Astrocyte (in vitro differentiated cells and primary cell): ENCODE measurements around the gene PMM2. TPM values are rescaled to one million over a fixed set of nuclear protein-coding genes. Genes with fewer than 3 reads are reported as not detected.

Experiments
- DNase-seq: peaks from one replicate; pipeline ENCODE4 v3.0.0-alpha.2; 2010; ENCODE audit warnings: low read depth
- FAIRE-seq: peaks from 2 replicates; lab custom pipeline; 2011; peaks lifted over from hg19 to GRCh38; lab: Jason Lieb, UNC
- H2AFZ ChIP-seq: 2 replicates; pipeline ENCODE4 v1.6.0; 2012; ENCODE audit warnings: low read depth, low read length, inconsistent platforms
- H3K27ac ChIP-seq: 2 replicates; pipeline ENCODE4 v1.5.1; 2011; ENCODE audit warnings: low read depth, low read length, inconsistent platforms
- H3K27me3 ChIP-seq: 2 replicates; pipeline ENCODE4 v1.6.0; 2011; ENCODE audit warnings: low read length, inconsistent platforms; ENCODE audit not compliant: insufficient read depth
- H3K36me3 ChIP-seq: 2 replicates; pipeline ENCODE4 v1.5.1; 2011; ENCODE audit warnings: low read length, inconsistent platforms; ENCODE audit not compliant: insufficient read depth
- H3K4me1 ChIP-seq: 2 replicates; pipeline ENCODE4 v1.5.1; 2011; ENCODE audit warnings: low read length, inconsistent platforms; ENCODE audit not compliant: insufficient read depth
- H3K4me2 ChIP-seq: 2 replicates; pipeline ENCODE4 v1.6.0; 2012; ENCODE audit warnings: low read length, inconsistent platforms
- H3K4me3 ChIP-seq: 2 replicates; pipeline ENCODE4 v1.5.1; 2011; ENCODE audit warnings: low read depth, mild to moderate bottlenecking, low read length, inconsistent platforms; ENCODE audit not compliant: insufficient read depth
- H3K79me2 ChIP-seq: 2 replicates; pipeline ENCODE4 v1.6.0; 2012; ENCODE audit warnings: mild to moderate bottlenecking, low read length, inconsistent platforms; ENCODE audit not compliant: insufficient read depth
- H3K9ac ChIP-seq: 2 replicates; pipeline ENCODE4 v1.6.0; 2012; ENCODE audit warnings: mild to moderate bottlenecking, low read length, inconsistent platforms
- H3K9me3 ChIP-seq: 2 replicates; pipeline ENCODE4 v1.5.1; 2012; ENCODE audit warnings: low read depth, mild to moderate bottlenecking, low read length, inconsistent platforms; ENCODE audit not compliant: insufficient read depth
- H4K20me1 ChIP-seq: 2 replicates; pipeline ENCODE4 v1.6.0; 2012; ENCODE audit warnings: low read length, inconsistent platforms; ENCODE audit not compliant: insufficient read depth
- H3K27ac Mint-ChIP-seq: one replicate; pipeline ENCODE4 v1.8.0; 2021; ENCODE audit warnings: mild to moderate bottlenecking, mixed read lengths; ENCODE audit not compliant: unreplicated experiment
- H3K27me3 Mint-ChIP-seq: one replicate; pipeline ENCODE4 v1.8.0; 2021; ENCODE audit warnings: low read depth, mixed read lengths; ENCODE audit not compliant: unreplicated experiment
- H3K36me3 Mint-ChIP-seq: one replicate; pipeline ENCODE4 v1.8.0; 2021; ENCODE audit warnings: low read depth, mixed read lengths; ENCODE audit not compliant: unreplicated experiment
- H3K4me1 Mint-ChIP-seq: one replicate; pipeline ENCODE4 v1.8.0; 2021; ENCODE audit warnings: low read depth, mixed read lengths; ENCODE audit not compliant: unreplicated experiment
- H3K4me3 Mint-ChIP-seq: one replicate; pipeline ENCODE4 v1.8.0; 2021; ENCODE audit warnings: mild to moderate bottlenecking, moderate library complexity, mixed read lengths; ENCODE audit not compliant: unreplicated experiment
- H3K9me3 Mint-ChIP-seq: one replicate; pipeline ENCODE4 v1.8.0; 2021; ENCODE audit warnings: mild to moderate bottlenecking, mixed read lengths; ENCODE audit not compliant: unreplicated experiment
- EZH2 ChIP-seq: IDR thresholded peaks from 2 replicates; pipeline ENCODE4 v1.6.1; 2012; ENCODE audit warnings: mild to moderate bottlenecking, low read length, inconsistent platforms; ENCODE audit not compliant: insufficient read depth
- total RNA-seq: library from RNA; stranded (reverse); gene quantifications from 2 replicates; pipeline ENCODE4 v1.2.1, GENCODE V29; 2021
- TF ChIP-seq, protein P1 (sequence below): IDR thresholded peaks from 2 replicates; pipeline ENCODE4 v1.5.1; 2011; ENCODE audit warnings: low read depth, mild to moderate bottlenecking, inconsistent platforms, low read length, moderate library complexity; ENCODE audit not compliant: insufficient read depth

Gene PMM2
- total RNA-seq, 1 donor from 2014 or later, result 57.8 TPM

DNA sequence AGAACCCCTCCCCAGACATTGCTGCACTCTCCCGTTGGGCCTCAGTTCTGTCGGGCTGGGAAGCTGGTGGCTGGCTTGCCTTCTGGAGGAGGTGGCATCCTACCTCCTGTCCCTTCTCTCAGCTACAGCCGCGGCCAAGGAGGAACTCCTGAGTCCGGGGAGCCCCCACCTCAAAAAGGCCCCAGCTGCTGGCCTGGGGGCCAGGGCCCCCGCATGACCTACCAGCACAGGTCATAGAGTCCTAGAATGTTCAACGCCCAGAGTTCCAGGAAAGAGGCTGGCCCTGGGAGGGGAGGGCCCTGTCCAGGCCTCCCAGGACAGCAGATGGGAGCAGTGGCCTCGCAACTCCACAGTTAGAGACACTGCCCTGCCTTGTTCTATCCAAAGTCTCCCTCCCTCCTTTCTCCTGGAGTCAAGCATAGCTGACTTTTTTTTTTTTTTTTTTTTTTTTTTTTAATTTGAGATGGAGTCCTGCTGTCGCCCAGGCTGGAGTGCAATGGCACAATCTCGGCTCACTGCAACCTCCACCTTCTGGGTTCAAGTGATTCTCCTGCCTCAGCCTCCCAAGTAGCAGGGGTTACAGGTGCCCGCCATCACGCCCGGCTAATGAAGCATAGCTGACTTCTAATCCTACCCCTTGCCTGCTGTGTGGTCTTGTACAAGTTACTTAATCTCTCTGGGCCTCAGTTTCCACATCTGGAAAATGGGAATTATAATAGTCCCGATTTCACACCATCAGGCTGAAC lies 64.1 kb downstream of the PMM2 start:
- Mint-ChIP-seq H3K27ac (no peak overlapping the region), H3K4me3 (no peak overlapping the region), H3K9me3 (peaks cover 3% of the 10 kb centered on the region), H3K4me1 (peaks cover 38% of the 10 kb centered on the region), H3K36me3 (peaks cover 10% of the 10 kb centered on the region), H3K27me3 (no peaks in the 10 kb centered on the region)
- peaks cover 89% of the 10 kb centered on the region for H4K20me1 ChIP-seq
- TF ChIP-seq, protein P1, sequence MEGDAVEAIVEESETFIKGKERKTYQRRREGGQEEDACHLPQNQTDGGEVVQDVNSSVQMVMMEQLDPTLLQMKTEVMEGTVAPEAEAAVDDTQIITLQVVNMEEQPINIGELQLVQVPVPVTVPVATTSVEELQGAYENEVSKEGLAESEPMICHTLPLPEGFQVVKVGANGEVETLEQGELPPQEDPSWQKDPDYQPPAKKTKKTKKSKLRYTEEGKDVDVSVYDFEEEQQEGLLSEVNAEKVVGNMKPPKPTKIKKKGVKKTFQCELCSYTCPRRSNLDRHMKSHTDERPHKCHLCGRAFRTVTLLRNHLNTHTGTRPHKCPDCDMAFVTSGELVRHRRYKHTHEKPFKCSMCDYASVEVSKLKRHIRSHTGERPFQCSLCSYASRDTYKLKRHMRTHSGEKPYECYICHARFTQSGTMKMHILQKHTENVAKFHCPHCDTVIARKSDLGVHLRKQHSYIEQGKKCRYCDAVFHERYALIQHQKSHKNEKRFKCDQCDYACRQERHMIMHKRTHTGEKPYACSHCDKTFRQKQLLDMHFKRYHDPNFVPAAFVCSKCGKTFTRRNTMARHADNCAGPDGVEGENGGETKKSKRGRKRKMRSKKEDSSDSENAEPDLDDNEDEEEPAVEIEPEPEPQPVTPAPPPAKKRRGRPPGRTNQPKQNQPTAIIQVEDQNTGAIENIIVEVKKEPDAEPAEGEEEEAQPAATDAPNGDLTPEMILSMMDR, result no peak
- no peak for TF ChIP-seq EZH2
- no peak overlapping the region for H2AFZ ChIP-seq
- no peak overlapping the region for H3K4me2 ChIP-seq
- DNase-seq (no peak), FAIRE-seq (no peak)
- peaks cover 22% of the 10 kb centered on the region for H3K4me1 ChIP-seq
- H3K4me3 ChIP-seq, result no peak overlapping the region
- peaks cover 4% of the 10 kb centered on the region for H3K36me3 ChIP-seq
- H3K9ac ChIP-seq, result no peak overlapping the region
- no peak overlapping the region for H3K27ac ChIP-seq
- peaks cover 59% of the 10 kb centered on the region for H3K79me2 ChIP-seq
- no peaks in the 10 kb centered on the region for H3K27me3 ChIP-seq
- no peaks in the 10 kb centered on the region for H3K9me3 ChIP-seq

DNA sequence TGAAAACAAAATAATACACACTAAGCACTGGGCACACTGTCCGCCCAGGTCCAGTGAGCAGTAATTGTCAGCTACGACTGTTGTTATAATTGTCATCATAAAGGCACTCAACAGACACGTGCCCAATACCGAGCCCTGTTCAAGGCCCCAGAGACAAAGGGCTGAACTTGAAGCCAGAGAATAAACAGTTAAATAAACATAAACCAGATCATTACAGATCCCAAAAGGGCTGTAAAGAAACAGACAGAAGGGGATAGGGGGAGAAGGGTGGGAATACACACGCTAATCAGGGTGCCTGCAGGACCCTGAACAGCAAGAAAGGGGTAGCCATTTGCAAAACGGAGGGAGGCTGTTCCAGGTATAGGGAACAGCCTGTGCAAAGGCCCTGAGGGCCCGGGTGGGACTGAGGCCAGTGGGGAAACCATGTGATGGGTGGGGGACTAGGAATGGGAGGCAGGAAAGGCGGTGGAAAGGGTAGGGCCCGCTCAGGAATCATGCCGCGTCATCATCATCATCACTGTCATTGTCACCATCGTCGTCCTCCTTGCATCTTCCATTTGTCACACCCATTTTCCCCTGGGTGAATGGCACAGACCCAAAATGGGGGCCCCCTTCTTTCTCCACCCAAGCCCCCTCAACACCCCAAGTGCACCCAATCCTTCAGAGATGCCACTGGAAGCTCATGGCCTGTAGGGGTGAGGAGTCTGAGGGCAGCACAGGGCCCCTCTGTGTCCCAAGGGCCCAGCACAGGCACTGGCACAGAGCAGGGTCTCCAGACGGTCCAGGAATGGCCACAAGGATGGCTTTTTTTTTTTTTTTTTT lies 64.9 kb downstream of the PMM2 start:
- Mint-ChIP-seq H3K4me1 (peaks cover 40% of the 10 kb centered on the region), H3K9me3 (peaks cover 3% of the 10 kb centered on the region), H3K4me3 (no peak overlapping the region), H3K27me3 (no peaks in the 10 kb centered on the region), H3K27ac (no peak overlapping the region), H3K36me3 (peaks cover 10% of the 10 kb centered on the region)
- no peak overlapping the region for H3K4me3 ChIP-seq
- FAIRE-seq, result no peak
- H3K36me3 ChIP-seq, result peaks cover 4% of the 10 kb centered on the region
- TF ChIP-seq, protein P1, result no peak
- TF ChIP-seq EZH2, result no peak
- H3K9ac ChIP-seq, result no peak overlapping the region
- DNase-seq, result no peak
- H2AFZ ChIP-seq, result no peak overlapping the region
- H3K27me3 ChIP-seq, result no peaks in the 10 kb centered on the region
- peaks cover 30% of the 10 kb centered on the region for H3K4me1 ChIP-seq
- H3K4me2 ChIP-seq, result no peak overlapping the region
- no peak overlapping the region for H3K27ac ChIP-seq
- peaks cover 67% of the 10 kb centered on the region for H3K79me2 ChIP-seq
- no peaks in the 10 kb centered on the region for H3K9me3 ChIP-seq
- peaks cover 93% of the 10 kb centered on the region for H4K20me1 ChIP-seq
